ENCODE results near the gene SOX13.

SOX13 gene

GRCh38 chr1:204102029-204102611 lies 29.2 kb downstream of the SOX13 start:
- Histone ChIP-seq H3K27ac (peak overlapping the region in 1 of 2 donors; percentile 31), H3K4me3 (peak overlapping the region; percentile 15)
- TF ChIP-seq, protein P1, sequence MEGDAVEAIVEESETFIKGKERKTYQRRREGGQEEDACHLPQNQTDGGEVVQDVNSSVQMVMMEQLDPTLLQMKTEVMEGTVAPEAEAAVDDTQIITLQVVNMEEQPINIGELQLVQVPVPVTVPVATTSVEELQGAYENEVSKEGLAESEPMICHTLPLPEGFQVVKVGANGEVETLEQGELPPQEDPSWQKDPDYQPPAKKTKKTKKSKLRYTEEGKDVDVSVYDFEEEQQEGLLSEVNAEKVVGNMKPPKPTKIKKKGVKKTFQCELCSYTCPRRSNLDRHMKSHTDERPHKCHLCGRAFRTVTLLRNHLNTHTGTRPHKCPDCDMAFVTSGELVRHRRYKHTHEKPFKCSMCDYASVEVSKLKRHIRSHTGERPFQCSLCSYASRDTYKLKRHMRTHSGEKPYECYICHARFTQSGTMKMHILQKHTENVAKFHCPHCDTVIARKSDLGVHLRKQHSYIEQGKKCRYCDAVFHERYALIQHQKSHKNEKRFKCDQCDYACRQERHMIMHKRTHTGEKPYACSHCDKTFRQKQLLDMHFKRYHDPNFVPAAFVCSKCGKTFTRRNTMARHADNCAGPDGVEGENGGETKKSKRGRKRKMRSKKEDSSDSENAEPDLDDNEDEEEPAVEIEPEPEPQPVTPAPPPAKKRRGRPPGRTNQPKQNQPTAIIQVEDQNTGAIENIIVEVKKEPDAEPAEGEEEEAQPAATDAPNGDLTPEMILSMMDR (IDR thresholded peaks at IDR 0.05), result no peak

GRCh38 chr1:204102739-204103430 lies 30.0 kb downstream of the SOX13 start:
- no peak for DNase-seq (ENCODE audit: low spot score)
- Histone ChIP-seq H3K4me3 (peak overlapping the region; percentile 15), H3K27ac (peak overlapping the region in 1 of 2 donors; percentile 31)
- TF ChIP-seq, protein P1 (IDR thresholded peaks at IDR 0.05), result no peak

More at GRCh38 chr1:204102029-204102611, 29.2 kb downstream of the SOX13 start:
- no peak for DNase-seq (ENCODE audit: low spot score)

GRCh38 chr1:204103431-204103741 lies 30.5 kb downstream of the SOX13 start:
- TF ChIP-seq, protein P1 (IDR thresholded peaks at IDR 0.05), result no peak
- Histone ChIP-seq H3K27ac (no peak overlapping the region), H3K4me3 (no peak overlapping the region)
- DNase-seq (ENCODE audit: low spot score), result no peak

GRCh38 chr1:204104331-204105130 lies 31.6 kb downstream of the SOX13 start:
- H3K27ac ChIP-seq, result peak overlapping the region in 1 of 2 donors; percentile 70
- no peak for DNase-seq (ENCODE audit: low spot score)
- peak overlapping the region; percentile 15 for H3K4me3 ChIP-seq
- TF ChIP-seq, protein P1 (IDR thresholded peaks at IDR 0.05), result no peak

GRCh38 chr1:204105131-204105515 lies 32.2 kb downstream of the SOX13 start:
- Histone ChIP-seq H3K4me3 (no peak overlapping the region), H3K27ac (peak overlapping the region in 1 of 2 donors; percentile 70)
- TF ChIP-seq, protein P1 (IDR thresholded peaks at IDR 0.05), result no peak
- no peak for DNase-seq (ENCODE audit: low spot score)

DNA sequence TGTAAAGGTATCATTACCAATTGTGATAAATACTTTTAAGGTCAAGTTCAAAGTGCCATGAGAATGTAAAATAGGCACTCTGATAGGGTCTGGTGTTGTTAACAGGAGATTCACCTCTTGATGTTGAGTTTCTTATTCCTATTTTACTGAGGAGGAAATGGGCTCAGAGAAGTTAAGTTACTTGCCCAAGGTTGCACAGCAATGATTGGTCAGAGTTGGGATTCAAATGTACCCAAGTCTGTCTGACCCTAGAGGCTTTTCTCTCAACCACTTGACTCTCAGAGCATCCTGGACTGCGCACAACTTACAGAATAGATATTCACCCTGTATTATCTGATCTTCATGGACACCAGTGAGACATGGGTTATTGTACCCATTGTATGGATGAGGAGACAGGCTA lies 33.9 kb downstream of the SOX13 start:
- TF ChIP-seq, protein P1 (IDR thresholded peaks at IDR 0.05), result no peak
- DNase-seq (ENCODE audit: low spot score), result no peak
- H3K4me3 ChIP-seq, result no peak overlapping the region
- H3K27ac ChIP-seq, result no peak overlapping the region

Data from coronary artery (tissue), 2 donors.